Measurements from ENCODE around the gene ANGPTL7. TPM values are rescaled to one million over a fixed set of nuclear protein-coding genes. Genes with fewer than 3 reads are reported as not detected.
A peak's percentile ranks its signal among the peaks of the same experiment; 100 is the strongest.

The ANGPTL7 gene
- total and polyA plus RNA-seq, 10 donors: 0.18 to 1.7 TPM; not detected in 8

GRCh38 chr1:11237356-11237755 is 48.2 kb downstream of the ANGPTL7 start:
- intact Hi-C loops (cut with DNase I; ENCODE audit: low total_unique reads): no loop called here
- Histone ChIP-seq H3K9me3 (no peaks in the 10 kb centered on the region), H3K27ac (no peak overlapping the region), H3K27me3 (replicated peaks in 1 of 7) (no peaks in the 10 kb centered on the region), H3K4me1 (peaks cover 0 to 16% (median 6%) of the 10 kb centered on the region in 6 donors), H3K4me3 (no peak overlapping the region), H3K36me3 (peaks cover 0 to 100% (median 98%) of the 10 kb centered on the region in 6 donors)
- no peak for TF ChIP-seq POLR2AphosphoS5 (IDR thresholded peaks at IDR 0.05)
- TF ChIP-seq CTCF (IDR thresholded peaks at IDR 0.05 in 8 of 11, conservative IDR thresholded peaks at IDR 0.05 in 3 of 11): no peak
- no peak for TF ChIP-seq POLR2A (IDR thresholded peaks at IDR 0.05)
- WGBS, 5 donors: 61 to 73% (median 69%) methylated on average over 6 of the region's 6 CpGs
- DNase-seq: no peak

DNA sequence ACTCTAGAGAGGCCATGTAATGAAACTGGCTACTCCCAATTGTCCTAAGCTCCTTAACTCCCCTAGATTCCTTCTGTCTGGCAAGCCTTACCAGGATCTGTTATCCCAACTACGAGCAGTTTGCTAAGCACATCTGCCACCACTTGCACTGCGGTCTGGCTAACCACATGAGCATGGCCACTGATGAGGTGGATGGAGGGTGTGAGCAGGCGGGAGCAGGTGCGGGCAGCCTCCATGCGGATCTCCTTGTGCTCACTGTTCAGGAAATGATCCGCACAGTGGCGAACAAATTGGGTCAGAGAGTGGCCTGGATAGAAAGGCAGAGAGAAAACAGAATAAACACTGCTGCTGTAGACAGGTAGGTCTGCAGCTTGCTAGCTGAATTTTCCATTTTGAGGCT is 49.2 kb downstream of the ANGPTL7 start:
- WGBS, 5 donors: 93 to 100% (median 95%) methylated on average over 7 of the region's 7 CpGs

GRCh38 chr1:11245248-11245647 is 56.1 kb downstream of the ANGPTL7 start:
- H3K36me3 ChIP-seq: peaks cover 0 to 91% (median 69%) of the 10 kb centered on the region in 6 donors
- DNase-seq: no peak
- 80 to 93% (median 85%) methylated on average over 3 of the region's 3 CpGs for WGBS, 5 donors
- TF ChIP-seq POLR2A (IDR thresholded peaks at IDR 0.05) (no peak), CTCF (IDR thresholded peaks at IDR 0.05 in 8 of 11, conservative IDR thresholded peaks at IDR 0.05 in 3 of 11) (no peak), POLR2AphosphoS5 (IDR thresholded peaks at IDR 0.05) (no peak)
- intact Hi-C loops (cut with DNase I; ENCODE audit: low total_unique reads): no loop called here
- peaks cover 0 to 22% (median 6%) of the 10 kb centered on the region in 6 donors for H3K4me1 ChIP-seq
- H3K9me3 ChIP-seq: no peaks in the 10 kb centered on the region
- H3K27ac ChIP-seq: peak overlapping the region in 2 of 8 donors; percentile 15 to 37
- no peaks in the 10 kb centered on the region for H3K27me3 ChIP-seq (replicated peaks in 1 of 7)
- no peak overlapping the region for H3K4me3 ChIP-seq

More for the DNA sequence above, 49.2 kb downstream of the ANGPTL7 start:
- H3K9me3 ChIP-seq: no peaks in the 10 kb centered on the region
- DNase-seq: no peak
- H3K36me3 ChIP-seq: peaks cover 0 to 100% (median 98%) of the 10 kb centered on the region in 6 donors
- no peaks in the 10 kb centered on the region for H3K27me3 ChIP-seq (replicated peaks in 1 of 7)
- intact Hi-C loops (cut with DNase I; ENCODE audit: low total_unique reads): no loop called here
- TF ChIP-seq POLR2AphosphoS5 (IDR thresholded peaks at IDR 0.05) (no peak), CTCF (IDR thresholded peaks at IDR 0.05 in 8 of 11, conservative IDR thresholded peaks at IDR 0.05 in 3 of 11) (no peak), POLR2A (IDR thresholded peaks at IDR 0.05) (no peak)
- H3K4me1 ChIP-seq: peaks cover 0 to 16% (median 6%) of the 10 kb centered on the region in 6 donors
- H3K27ac ChIP-seq: no peak overlapping the region
- H3K4me3 ChIP-seq: no peak overlapping the region

Small RNA genes lying within 50 kb of the gene (small RNA-seq; reads per million reads assigned to genes)
- 0 reads per million in 4 donors for gene RNU6-291P
- 0 reads per million in 4 donors for gene RNU6-537P
- gene RPL39P6: 0 reads per million in 4 donors

Other genes starting within 250 kb of the ANGPTL7 start
- 100 to 1,000 TPM; 126 to 243 (median 147) TPM for gene TARDBP, start 176.7 kb upstream of the ANGPTL7 start, total RNA-seq
- gene TARDBP, start 176.7 kb upstream of the ANGPTL7 start, polyA plus RNA-seq: 100 to 1,000 TPM in 1 of 3 donors, 10 to 100 TPM in 2; 88.0 to 123 (median 92.4) TPM
- not detected for gene MASP2, start 142.1 kb upstream of the ANGPTL7 start, total RNA-seq
- gene MASP2, start 142.1 kb upstream of the ANGPTL7 start, polyA plus RNA-seq: under 1 TPM in 1 of 3 donors, not detected in 2; 0.06 TPM
- 10 to 100 TPM; 42.0 to 85.5 (median 46.2) TPM for gene SRM, start 129.3 kb upstream of the ANGPTL7 start, total RNA-seq
- 100 to 1,000 TPM in 1 of 3 donors, 10 to 100 TPM in 2; 91.9 to 114 (median 98.6) TPM for gene SRM, start 129.3 kb upstream of the ANGPTL7 start, polyA plus RNA-seq
- gene EXOSC10, start 89.5 kb upstream of the ANGPTL7 start, total RNA-seq: 10 to 100 TPM; 48.2 to 66.3 (median 58.6) TPM
- 10 to 100 TPM; 27.5 to 49.6 (median 39.2) TPM for gene EXOSC10, start 89.5 kb upstream of the ANGPTL7 start, polyA plus RNA-seq
- 10 to 100 TPM; 28.4 to 50.9 (median 37.5) TPM for gene MTOR, start 73.2 kb downstream of the ANGPTL7 start, total RNA-seq
- gene MTOR, start 73.2 kb downstream of the ANGPTL7 start, polyA plus RNA-seq: 10 to 100 TPM; 12.5 to 16.5 (median 14.6) TPM
- 10 to 100 TPM; 14.2 to 18.5 (median 18.0) TPM for gene UBIAD1, start 83.8 kb downstream of the ANGPTL7 start, total RNA-seq
- 1 to 10 TPM; 6.8 to 9.7 (median 7.8) TPM for gene UBIAD1, start 83.8 kb downstream of the ANGPTL7 start, polyA plus RNA-seq